Choroid plexus epithelial cell (primary cell): ENCODE measurements around the gene KCNJ15.

Experiments
- DNase-seq: peaks from one replicate; pipeline ENCODE4 v3.0.0-alpha.2; 2010; ENCODE audit warnings: low read depth
- H3K4me3 ChIP-seq: 2 replicates; pipeline ENCODE4 v1.5.1; 2011; ENCODE audit warnings: low read depth, mild to moderate bottlenecking, control low read depth, low read length, moderate library complexity
- TF ChIP-seq, protein P1 (sequence below): conservative IDR thresholded peaks from 2 replicates; pipeline ENCODE4 v1.5.1; 2011; ENCODE audit warnings: low read depth, mild to moderate bottlenecking, control low read depth, inconsistent platforms, low read length, moderate library complexity

Gene KCNJ15

DNA sequence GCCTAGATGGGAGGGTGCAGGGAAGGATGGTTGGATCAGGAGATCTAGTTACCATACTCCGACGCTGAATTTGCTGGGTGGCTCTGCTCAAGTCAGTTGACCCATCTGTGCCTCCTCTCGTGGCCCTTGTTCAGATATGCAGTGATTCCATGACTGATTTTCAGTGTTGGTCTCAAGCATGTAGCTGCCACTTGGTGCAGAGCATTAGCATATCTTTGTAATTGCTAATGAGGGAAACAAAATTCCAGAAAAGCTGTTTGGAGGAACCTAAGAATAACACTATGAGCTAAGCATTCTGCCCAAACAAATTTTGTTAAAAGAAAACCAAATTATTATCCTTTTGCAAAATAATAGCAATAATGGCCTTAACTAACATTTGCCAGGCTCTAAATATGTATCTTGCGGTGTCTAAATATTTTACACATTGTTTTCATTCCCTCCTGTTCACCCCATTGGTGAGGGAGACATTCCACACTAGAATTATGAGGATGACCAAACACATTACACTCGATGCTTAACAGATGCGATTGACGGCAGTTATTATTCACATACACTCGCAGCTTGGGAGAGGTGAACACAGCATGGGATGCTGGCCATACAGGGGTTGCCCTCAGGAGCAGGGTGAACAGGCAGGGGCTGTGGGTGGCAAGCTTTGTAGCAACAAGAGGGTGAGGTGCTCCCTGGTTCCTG is 69.1 kb downstream of the KCNJ15 start:
- no peak for DNase-seq
- TF ChIP-seq, protein P1, sequence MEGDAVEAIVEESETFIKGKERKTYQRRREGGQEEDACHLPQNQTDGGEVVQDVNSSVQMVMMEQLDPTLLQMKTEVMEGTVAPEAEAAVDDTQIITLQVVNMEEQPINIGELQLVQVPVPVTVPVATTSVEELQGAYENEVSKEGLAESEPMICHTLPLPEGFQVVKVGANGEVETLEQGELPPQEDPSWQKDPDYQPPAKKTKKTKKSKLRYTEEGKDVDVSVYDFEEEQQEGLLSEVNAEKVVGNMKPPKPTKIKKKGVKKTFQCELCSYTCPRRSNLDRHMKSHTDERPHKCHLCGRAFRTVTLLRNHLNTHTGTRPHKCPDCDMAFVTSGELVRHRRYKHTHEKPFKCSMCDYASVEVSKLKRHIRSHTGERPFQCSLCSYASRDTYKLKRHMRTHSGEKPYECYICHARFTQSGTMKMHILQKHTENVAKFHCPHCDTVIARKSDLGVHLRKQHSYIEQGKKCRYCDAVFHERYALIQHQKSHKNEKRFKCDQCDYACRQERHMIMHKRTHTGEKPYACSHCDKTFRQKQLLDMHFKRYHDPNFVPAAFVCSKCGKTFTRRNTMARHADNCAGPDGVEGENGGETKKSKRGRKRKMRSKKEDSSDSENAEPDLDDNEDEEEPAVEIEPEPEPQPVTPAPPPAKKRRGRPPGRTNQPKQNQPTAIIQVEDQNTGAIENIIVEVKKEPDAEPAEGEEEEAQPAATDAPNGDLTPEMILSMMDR = no peak
- H3K4me3 ChIP-seq = no peak overlapping the region

DNA sequence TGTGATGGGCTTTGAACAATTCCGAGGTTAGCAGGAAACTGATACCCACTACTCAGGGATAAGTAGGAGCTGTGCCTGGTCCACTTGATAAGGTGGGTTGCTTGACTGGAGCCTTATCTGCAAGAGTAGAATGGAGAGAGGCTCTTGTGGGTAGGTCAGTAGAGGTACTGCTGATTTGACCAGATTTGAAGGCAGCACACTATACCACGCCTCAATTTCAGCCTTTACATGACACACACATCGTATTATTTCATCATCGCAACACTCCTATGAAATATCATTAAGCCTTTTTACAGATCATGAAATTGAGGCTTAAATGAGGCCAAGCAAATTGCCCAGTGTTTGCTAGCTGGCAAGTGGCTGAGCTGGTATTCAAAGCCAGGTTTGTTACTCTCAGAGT is 69.6 kb downstream of the KCNJ15 start:
- TF ChIP-seq, protein P1 = no peak
- H3K4me3 ChIP-seq = no peak overlapping the region
- no peak for DNase-seq

DNA sequence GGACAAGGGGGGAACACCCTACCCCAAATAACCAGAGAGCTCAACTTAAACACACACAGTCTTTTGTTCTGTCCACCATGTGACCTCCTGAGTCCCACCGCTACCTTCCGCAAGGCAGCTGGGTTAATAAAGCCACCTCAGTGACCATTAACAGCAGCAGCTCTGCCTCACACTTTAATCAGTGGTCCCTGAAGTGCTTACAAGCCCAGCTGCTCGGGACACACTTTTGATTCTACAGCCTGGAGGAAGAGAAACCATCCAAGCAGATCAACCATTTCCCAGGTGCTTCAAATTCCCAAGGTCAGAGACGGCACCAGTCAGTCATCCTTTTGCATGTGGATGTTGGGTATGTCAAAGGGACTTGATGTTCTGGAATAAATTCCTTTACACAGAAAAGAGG is 70.1 kb downstream of the KCNJ15 start:
- TF ChIP-seq, protein P1 = no peak
- H3K4me3 ChIP-seq = no peak overlapping the region

GRCh38 chr21:38327984-38328383 is 71.2 kb downstream of the KCNJ15 start:
- no peak for DNase-seq
- TF ChIP-seq, protein P1 = no peak
- H3K4me3 ChIP-seq = no peak overlapping the region

More for the DNA sequence above, 70.1 kb downstream of the KCNJ15 start:
- no peak for DNase-seq

GRCh38 chr21:38329162-38329561 is 72.4 kb downstream of the KCNJ15 start:
- TF ChIP-seq, protein P1 = no peak
- DNase-seq = no peak
- H3K4me3 ChIP-seq = no peak overlapping the region

DNA sequence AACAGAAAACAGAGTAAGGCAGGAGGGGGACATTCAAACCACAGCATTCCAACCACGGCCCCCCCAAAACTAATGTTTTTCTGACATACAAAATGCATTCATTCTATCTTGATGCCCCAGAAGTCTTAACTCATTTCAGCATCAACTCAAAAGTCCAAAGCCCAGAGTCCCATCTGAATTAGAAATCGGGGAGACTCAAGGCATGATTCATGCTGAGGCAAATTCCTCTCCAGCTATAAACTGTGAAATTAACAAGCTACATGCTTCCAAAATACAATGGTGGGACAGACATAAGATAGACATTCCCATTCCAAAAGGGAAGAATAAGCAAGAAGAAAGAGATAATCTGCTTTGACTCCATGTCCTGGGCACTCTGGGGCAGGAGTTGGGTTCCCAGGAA is 73.9 kb downstream of the KCNJ15 start:
- no peak overlapping the region for H3K4me3 ChIP-seq
- DNase-seq = no peak
- TF ChIP-seq, protein P1 = no peak
